DMS114 treated with DMSO at 0.1 percent for 48 hours (cell line): ENCODE results near the gene HEXD.
"Not testable (repeated sequence)": the region's sequence is repeated elsewhere in the genome, so short reads cannot be mapped to it uniquely, and the experiment has no call there.

ENCODE experiments used
- DNase-seq: peaks from one replicate; lab custom pipeline; 2025; ENCODE audit not compliant: unreplicated experiment; lab: John Stamatoyannopoulos, UW

Gene HEXD

GRCh38 chr17:82382220-82382932, 35.8 kb upstream of the HEXD start:
- DNase-seq = not testable (repeated sequence)

GRCh38 chr17:82382933-82383255, 35.3 kb upstream of the HEXD start:
- DNase-seq = no peak

- DNase-seq = no peak
Measured at GRCh38 chr17:82383411-82383810, 34.7 kb upstream of the HEXD start.

- no peak for DNase-seq
Measured at GRCh38 chr17:82384051-82384729, 34.0 kb upstream of the HEXD start.

GRCh38 chr17:82384730-82385481, 33.2 kb upstream of the HEXD start:
- DNase-seq = no peak

GRCh38 chr17:82385559-82386254, 32.4 kb upstream of the HEXD start:
- DNase-seq = no peak

GRCh38 chr17:82386255-82386831, 31.8 kb upstream of the HEXD start:
- DNase-seq = no peak

- no peak for DNase-seq
Measured at GRCh38 chr17:82386881-82387704, 31.1 kb upstream of the HEXD start.

GRCh38 chr17:82387705-82388106, 30.4 kb upstream of the HEXD start:
- DNase-seq = no peak

- no peak for DNase-seq
Measured at GRCh38 chr17:82388223-82388921, 29.8 kb upstream of the HEXD start.

- no peak for DNase-seq
Measured at GRCh38 chr17:82388922-82389283, 29.2 kb upstream of the HEXD start.

GRCh38 chr17:82389379-82389778, 28.8 kb upstream of the HEXD start:
- DNase-seq = no peak

GRCh38 chr17:82390015-82390859, 27.9 kb upstream of the HEXD start:
- DNase-seq = no peak

GRCh38 chr17:82390860-82391435, 27.2 kb upstream of the HEXD start:
- no peak for DNase-seq

- no peak for DNase-seq
Measured at GRCh38 chr17:82391496-82392066, 26.6 kb upstream of the HEXD start.

GRCh38 chr17:82392209-82392920, 25.8 kb upstream of the HEXD start:
- no peak for DNase-seq

- no peak for DNase-seq
Measured at GRCh38 chr17:82392941-82393340, 25.2 kb upstream of the HEXD start.

- DNase-seq = no peak
Measured at GRCh38 chr17:82394278-82394677, 23.9 kb upstream of the HEXD start.
